Chondrocyte (in vitro differentiated cells): ENCODE measurements around the gene HOPX. TPM values are rescaled to one million over a fixed set of nuclear protein-coding genes. Genes with fewer than 3 reads are reported as not detected.
"Not testable (repeated sequence)": the region's sequence is repeated elsewhere in the genome, so short reads cannot be mapped to it uniquely, and the experiment has no call there.

Experiments used
- DNase-seq: peaks from one replicate; pipeline ENCODE4 v3.0.0; 2021; ENCODE audit warnings: mixed read lengths, low spot score
- H3K27ac Mint-ChIP-seq: one replicate; pipeline ENCODE4 v1.8.0; 2021; ENCODE audit warnings: mild to moderate bottlenecking, moderate library complexity, mixed read lengths; ENCODE audit not compliant: unreplicated experiment
- H3K27me3 Mint-ChIP-seq: 2 replicates; pipeline ENCODE4 v1.8.0; 2021; ENCODE audit warnings: low read depth, mixed read lengths
- H3K36me3 Mint-ChIP-seq: 2 replicates; pipeline ENCODE4 v1.8.0; 2021; ENCODE audit warnings: low read depth, mixed read lengths
- H3K4me1 Mint-ChIP-seq: 2 replicates; pipeline ENCODE4 v1.8.0; 2021; ENCODE audit warnings: low read depth, mild to moderate bottlenecking, mixed read lengths
- H3K4me3 Mint-ChIP-seq: one replicate; pipeline ENCODE4 v1.8.0; 2021; ENCODE audit warnings: mild to moderate bottlenecking, moderate library complexity, mixed read lengths; ENCODE audit not compliant: unreplicated experiment
- H3K9me3 Mint-ChIP-seq: 2 replicates; pipeline ENCODE4 v1.8.0; 2021; ENCODE audit warnings: low read depth, mixed read lengths
- total RNA-seq: library from RNA; stranded (reverse); gene quantifications from 3 replicates; pipeline ENCODE4 v1.2.1, GENCODE V29; 2021
- TF ChIP-seq, protein P1 (sequence below): fragments of 200-600 bp; sonication (generic); IDR thresholded peaks from 2 replicates; pipeline ENCODE4 v1.5.0; 2021; ENCODE audit warnings: antibody characterized with exemption, mild to moderate bottlenecking, moderate library complexity

The HOPX gene
- total RNA-seq, 1 donor from 2014 or later = 2.7 TPM

DNA sequence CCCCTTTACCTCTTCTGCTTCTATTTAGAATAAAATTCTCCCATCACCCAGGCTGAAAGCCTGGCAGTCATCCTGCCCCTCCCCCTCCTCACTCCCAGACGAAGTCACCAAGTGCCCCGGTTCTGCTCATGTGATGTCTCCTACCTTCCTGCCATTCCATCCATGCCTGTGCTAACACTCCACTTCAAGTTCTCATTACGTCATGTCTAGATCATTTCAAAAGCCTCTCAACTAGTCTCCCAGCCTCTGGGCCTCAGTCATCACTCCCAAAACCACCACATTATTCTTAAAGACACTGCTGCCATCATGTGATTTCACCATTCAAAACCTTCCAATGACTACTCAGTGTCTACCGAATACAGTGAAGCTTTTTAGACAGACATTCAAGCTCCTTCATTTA lies 17.2 kb upstream of the HOPX start:
- H3K36me3 Mint-ChIP-seq = no peaks in the 10 kb centered on the region
- peak overlapping the region; percentile 32 for H3K27ac Mint-ChIP-seq
- H3K4me3 Mint-ChIP-seq = no peak overlapping the region
- H3K27me3 Mint-ChIP-seq = peaks cover 22% of the 10 kb centered on the region
- H3K4me1 Mint-ChIP-seq = peaks cover 22% of the 10 kb centered on the region
- TF ChIP-seq, protein P1, sequence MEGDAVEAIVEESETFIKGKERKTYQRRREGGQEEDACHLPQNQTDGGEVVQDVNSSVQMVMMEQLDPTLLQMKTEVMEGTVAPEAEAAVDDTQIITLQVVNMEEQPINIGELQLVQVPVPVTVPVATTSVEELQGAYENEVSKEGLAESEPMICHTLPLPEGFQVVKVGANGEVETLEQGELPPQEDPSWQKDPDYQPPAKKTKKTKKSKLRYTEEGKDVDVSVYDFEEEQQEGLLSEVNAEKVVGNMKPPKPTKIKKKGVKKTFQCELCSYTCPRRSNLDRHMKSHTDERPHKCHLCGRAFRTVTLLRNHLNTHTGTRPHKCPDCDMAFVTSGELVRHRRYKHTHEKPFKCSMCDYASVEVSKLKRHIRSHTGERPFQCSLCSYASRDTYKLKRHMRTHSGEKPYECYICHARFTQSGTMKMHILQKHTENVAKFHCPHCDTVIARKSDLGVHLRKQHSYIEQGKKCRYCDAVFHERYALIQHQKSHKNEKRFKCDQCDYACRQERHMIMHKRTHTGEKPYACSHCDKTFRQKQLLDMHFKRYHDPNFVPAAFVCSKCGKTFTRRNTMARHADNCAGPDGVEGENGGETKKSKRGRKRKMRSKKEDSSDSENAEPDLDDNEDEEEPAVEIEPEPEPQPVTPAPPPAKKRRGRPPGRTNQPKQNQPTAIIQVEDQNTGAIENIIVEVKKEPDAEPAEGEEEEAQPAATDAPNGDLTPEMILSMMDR = no peak
- no peak for DNase-seq
- no peaks in the 10 kb centered on the region for H3K9me3 Mint-ChIP-seq

DNA sequence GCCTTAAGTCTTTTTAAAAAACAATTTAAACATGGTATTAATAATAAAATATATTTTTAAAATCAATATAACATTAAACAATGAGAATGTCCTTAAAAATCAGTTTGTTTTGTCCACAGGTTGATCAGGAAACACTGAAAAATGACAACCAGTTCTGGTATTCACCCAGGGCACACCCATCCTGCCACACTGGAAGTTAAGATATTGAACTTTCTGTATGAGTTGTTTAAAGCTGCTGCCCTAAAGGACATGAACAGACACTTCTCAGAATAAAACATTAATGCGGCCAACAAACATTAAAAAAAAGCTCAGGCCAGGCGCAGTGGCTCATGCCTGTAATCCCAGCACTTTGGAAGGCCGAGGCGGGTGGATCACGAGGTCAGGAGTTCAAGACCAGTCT lies 15.0 kb upstream of the HOPX start:
- Mint-ChIP-seq H3K9me3 (no peaks in the 10 kb centered on the region), H3K27ac (no peak overlapping the region), H3K36me3 (no peaks in the 10 kb centered on the region), H3K4me3 (no peak overlapping the region), H3K4me1 (peaks cover 19% of the 10 kb centered on the region), H3K27me3 (peaks cover 29% of the 10 kb centered on the region)
- no peak for DNase-seq
- TF ChIP-seq, protein P1 = no peak

DNA sequence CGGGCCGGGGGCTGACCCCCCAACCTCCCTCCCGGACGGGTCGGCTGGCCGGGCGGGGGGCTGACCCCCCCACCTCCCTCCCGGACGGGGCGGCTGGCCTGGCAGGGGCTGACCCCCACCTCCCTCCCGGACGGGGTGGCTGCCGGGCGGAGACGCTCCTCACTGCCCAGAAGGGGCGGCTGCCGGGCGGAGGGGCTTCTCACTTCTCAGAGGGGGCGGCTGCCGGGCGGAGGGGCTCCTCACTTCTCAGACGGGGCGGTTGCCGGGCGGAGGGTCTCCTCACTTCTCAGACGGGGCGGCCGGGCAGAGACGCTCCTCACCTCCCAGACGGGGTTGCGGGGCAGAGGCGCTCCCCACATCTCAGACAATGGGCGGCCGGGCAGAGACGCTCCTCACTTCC lies 12.4 kb upstream of the HOPX start:
- H3K9me3 Mint-ChIP-seq, H3K36me3 Mint-ChIP-seq, DNase-seq, H3K27ac Mint-ChIP-seq, H3K4me3 Mint-ChIP-seq: not testable (repeated sequence)
- H3K27me3 Mint-ChIP-seq = peaks cover 29% of the 10 kb centered on the region
- H3K4me1 Mint-ChIP-seq = peaks cover 16% of the 10 kb centered on the region

DNA sequence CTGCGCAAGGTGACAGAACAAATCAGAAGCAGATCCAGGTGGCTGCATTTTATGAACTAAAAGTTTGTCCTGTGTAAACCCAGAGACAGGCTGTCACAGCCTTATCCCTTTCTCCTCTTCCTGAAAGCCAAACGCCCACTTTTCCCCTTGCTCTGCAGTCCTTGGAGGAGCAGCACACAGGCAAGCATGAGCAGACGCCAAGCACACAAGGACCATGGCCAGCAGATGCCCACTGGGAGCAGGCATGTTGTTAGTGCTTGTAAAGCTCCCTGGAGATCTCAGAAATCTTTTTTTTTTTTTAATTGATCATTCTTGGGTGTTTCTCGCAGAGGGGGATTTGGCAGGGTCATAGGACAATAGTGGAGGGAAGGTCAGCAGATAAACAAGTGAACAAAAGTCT lies 11.5 kb upstream of the HOPX start:
- no peak for DNase-seq
- H3K27me3 Mint-ChIP-seq = peaks cover 22% of the 10 kb centered on the region
- no peaks in the 10 kb centered on the region for H3K9me3 Mint-ChIP-seq
- no peak overlapping the region for H3K27ac Mint-ChIP-seq
- H3K4me3 Mint-ChIP-seq = no peak overlapping the region
- no peaks in the 10 kb centered on the region for H3K36me3 Mint-ChIP-seq
- TF ChIP-seq, protein P1 = no peak
- peaks cover 9% of the 10 kb centered on the region for H3K4me1 Mint-ChIP-seq

DNA sequence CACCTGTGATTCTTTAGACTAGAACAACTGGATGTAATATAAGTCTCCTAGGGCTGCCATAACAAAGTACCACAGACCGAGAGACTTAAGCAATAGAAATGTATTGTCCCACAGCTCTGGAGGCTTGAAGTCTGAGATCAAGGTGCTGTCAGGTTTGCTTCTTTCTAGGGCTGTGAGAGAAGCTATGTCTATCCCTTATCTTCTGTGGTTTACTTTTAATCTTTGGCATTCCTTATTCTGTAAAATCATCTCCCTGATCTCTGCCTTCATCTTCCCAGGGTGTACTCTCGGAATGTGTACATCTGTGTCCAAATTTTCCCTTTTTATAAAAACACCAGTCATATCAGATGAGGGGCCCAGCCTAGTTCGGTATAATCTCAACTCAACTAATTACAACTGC lies 10.3 kb upstream of the HOPX start:
- Mint-ChIP-seq H3K4me1 (peaks cover 9% of the 10 kb centered on the region), H3K9me3 (no peaks in the 10 kb centered on the region), H3K27me3 (peaks cover 25% of the 10 kb centered on the region), H3K27ac (no peak overlapping the region), H3K36me3 (no peaks in the 10 kb centered on the region), H3K4me3 (no peak overlapping the region)
- DNase-seq = no peak
- TF ChIP-seq, protein P1 = no peak

DNA sequence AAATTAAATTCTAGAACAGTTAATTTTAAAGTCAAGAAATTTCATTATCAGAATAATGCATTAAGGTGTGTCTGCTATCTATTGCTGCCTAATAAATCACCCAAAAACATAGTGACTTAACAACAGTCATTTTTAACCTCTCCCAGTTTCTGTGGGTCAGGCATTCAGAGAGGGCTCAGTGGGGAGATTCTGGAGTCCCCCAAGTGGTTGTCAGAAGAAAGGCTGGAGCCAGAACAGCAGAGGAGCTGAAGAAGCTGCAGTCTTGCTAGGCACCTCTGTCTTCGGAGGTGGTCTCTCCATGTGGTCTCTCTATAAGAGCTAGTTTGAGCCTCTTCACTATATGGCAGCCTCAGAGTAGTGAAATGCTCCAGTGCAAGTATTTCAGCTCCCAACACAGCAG lies 9.3 kb upstream of the HOPX start:
- Mint-ChIP-seq H3K27ac (no peak overlapping the region), H3K27me3 (peaks cover 25% of the 10 kb centered on the region), H3K4me3 (no peak overlapping the region), H3K4me1 (peaks cover under 1% of the 10 kb centered on the region), H3K36me3 (no peaks in the 10 kb centered on the region), H3K9me3 (no peaks in the 10 kb centered on the region)
- DNase-seq = no peak
- TF ChIP-seq, protein P1 = no peak
